GM19240 (cell line): ENCODE results near the gene NEAT1.
"Not testable (repeated sequence)": the region's sequence is repeated elsewhere in the genome, so short reads cannot be mapped to it uniquely, and the experiment has no call there.

Experiments used
- DNase-seq: peaks from one replicate; pipeline ENCODE4 v3.0.0; 2011; ENCODE audit warnings: low spot score; ENCODE audit not compliant: insufficient read length

Gene NEAT1

GRCh38 chr11:65448418-65449105 lies 26.0 kb downstream of the NEAT1 start:
- DNase-seq: no peak

GRCh38 chr11:65451301-65451700 lies 28.7 kb downstream of the NEAT1 start:
- DNase-seq: not testable (repeated sequence)

- DNase-seq: not testable (repeated sequence)
These were observed 29.7 kb downstream of the NEAT1 start for GRCh38 chr11:65452259-65452658.

GRCh38 chr11:65452806-65453490 lies 30.4 kb downstream of the NEAT1 start:
- no peak for DNase-seq

- DNase-seq: no peak
These were observed 31.7 kb downstream of the NEAT1 start for GRCh38 chr11:65454311-65454695.

- peak; percentile 98 for DNase-seq
These were observed 32.3 kb downstream of the NEAT1 start for GRCh38 chr11:65454696-65455456.

- no peak for DNase-seq
These were observed 33.8 kb downstream of the NEAT1 start for GRCh38 chr11:65456418-65456817.

- DNase-seq: no peak
These were observed 37.0 kb downstream of the NEAT1 start for GRCh38 chr11:65459552-65459951.

- not testable (repeated sequence) for DNase-seq
These were observed 42.9 kb downstream of the NEAT1 start for GRCh38 chr11:65465471-65465870.

- not testable (repeated sequence) for DNase-seq
These were observed 44.7 kb downstream of the NEAT1 start for GRCh38 chr11:65467306-65467705.

- peak; percentile 61 for DNase-seq
These were observed 46.3 kb downstream of the NEAT1 start for GRCh38 chr11:65468874-65469333.

- no peak for DNase-seq
These were observed 47.9 kb downstream of the NEAT1 start for GRCh38 chr11:65470433-65471049.

GRCh38 chr11:65471447-65471891 lies 48.9 kb downstream of the NEAT1 start:
- DNase-seq: no peak

- not testable (repeated sequence) for DNase-seq
These were observed 50.1 kb downstream of the NEAT1 start for GRCh38 chr11:65472588-65473277.

- DNase-seq: no peak
These were observed 50.8 kb downstream of the NEAT1 start for GRCh38 chr11:65473278-65473860.

GRCh38 chr11:65474864-65475263 lies 52.3 kb downstream of the NEAT1 start:
- no peak for DNase-seq

- no peak for DNase-seq
These were observed 54.1 kb downstream of the NEAT1 start for GRCh38 chr11:65476632-65477148.

GRCh38 chr11:65477149-65477965 lies 54.8 kb downstream of the NEAT1 start:
- DNase-seq: peak; percentile 88

- no peak for DNase-seq
These were observed 56.0 kb downstream of the NEAT1 start for GRCh38 chr11:65478388-65479183.
